SU-DHL-6 (cell line): ENCODE measurements around the gene ITPK1.
A peak's percentile ranks its signal among the peaks of the same experiment; 100 is the strongest.

Experiments
- CTCF ChIP-seq: fragments of 200-600 bp; sonication (generic); IDR thresholded peaks from one replicate; pipeline ENCODE4 v1.5.1; 2017; ENCODE audit warnings: antibody characterized with exemption, mild to moderate bottlenecking, low read length, moderate library complexity; ENCODE audit not compliant: insufficient read depth, poor library complexity, severe bottlenecking
- EZH2phosphoT487 ChIP-seq: fragments of 200-600 bp; sonication (generic), shearing (Covaris generic); conservative IDR thresholded peaks from 2 replicates; pipeline ENCODE4 v1.6.1; 2018; ENCODE audit warnings: mild to moderate bottlenecking, antibody characterized with exemption, low read length, moderate library complexity, mixed read lengths

GRCh38 chr14:93034671-93034994 is 81.1 kb downstream of the ITPK1 start:
- TF ChIP-seq CTCF (peak; percentile 7), EZH2phosphoT487 (no peak)
